Spinal cord (tissue), 10 donors: Measurements from ENCODE around the gene ST6GALNAC3. TPM values are rescaled to one million over a fixed set of nuclear protein-coding genes. Genes with fewer than 3 reads are reported as not detected.
"Not testable (repeated sequence)": the region's sequence is repeated elsewhere in the genome, so short reads cannot be mapped to it uniquely, and the experiment has no call there.

Source experiments
- DNase-seq, 6 donors: peaks; one replicate each; pipeline versions ENCODE4 v3.0.0 to v3.0.0-alpha.2; 2013 to 2015; ENCODE audit warnings: low spot score in 6 of 6, low read depth in 4 of 6
- H3K27ac ChIP-seq: one replicate; pipeline ENCODE4 v1.5.1; 2013; ENCODE audit warnings: low read depth, low read length, control low read depth
- H3K27me3 ChIP-seq: one replicate; pipeline ENCODE4 v1.6.1; 2013; ENCODE audit warnings: low read length; ENCODE audit not compliant: control insufficient read depth, insufficient read depth
- H3K36me3 ChIP-seq: one replicate; pipeline ENCODE4 v1.6.1; 2013; ENCODE audit warnings: low read length; ENCODE audit not compliant: control insufficient read depth, insufficient read depth
- H3K4me1 ChIP-seq: one replicate; pipeline ENCODE4 v1.6.1; 2013; ENCODE audit warnings: low read length; ENCODE audit not compliant: control insufficient read depth, insufficient read depth
- H3K4me3 ChIP-seq: one replicate; pipeline ENCODE4 v1.5.1; 2013; ENCODE audit warnings: low read depth, low read length, control low read depth
- H3K9me3 ChIP-seq: one replicate; pipeline ENCODE4 v1.6.1; 2013; ENCODE audit warnings: low read length; ENCODE audit not compliant: control insufficient read depth, insufficient read depth
- WGBS: methylation state at CpG from one replicate; pipeline ENCODE4 v1.1.5; 2013; ENCODE audit warnings: missing lambda C conversion rate; ENCODE audit not compliant: insufficient coverage; 5-methylcytosine and 5-hydroxymethylcytosine counted together
- polyA plus RNA-seq, 2 donors: library from polyadenylated mRNA; unstranded; fragments of 120-200 nt; gene quantifications; one replicate each; pipeline ENCODE4 v1.2.1, GENCODE V29; 2013; ENCODE audit not compliant: insufficient read length in 2 of 2
- total RNA-seq, 2 donors: library from RNA; depleted of rRNA in 1 of 2; stranded (reverse); fragments of 120-200 nt in 1 of 2; fragments of >200 nt in 1 of 2; gene quantifications; one replicate each; pipeline versions ENCODE4 v1.2.3 to v1.2.4, GENCODE V29; 2013 to 2014
- donor health status: healthy.

The ST6GALNAC3 gene
- total and polyA plus RNA-seq, 4 donors = 17.2 to 64.0 (median 26.0) TPM

DNA sequence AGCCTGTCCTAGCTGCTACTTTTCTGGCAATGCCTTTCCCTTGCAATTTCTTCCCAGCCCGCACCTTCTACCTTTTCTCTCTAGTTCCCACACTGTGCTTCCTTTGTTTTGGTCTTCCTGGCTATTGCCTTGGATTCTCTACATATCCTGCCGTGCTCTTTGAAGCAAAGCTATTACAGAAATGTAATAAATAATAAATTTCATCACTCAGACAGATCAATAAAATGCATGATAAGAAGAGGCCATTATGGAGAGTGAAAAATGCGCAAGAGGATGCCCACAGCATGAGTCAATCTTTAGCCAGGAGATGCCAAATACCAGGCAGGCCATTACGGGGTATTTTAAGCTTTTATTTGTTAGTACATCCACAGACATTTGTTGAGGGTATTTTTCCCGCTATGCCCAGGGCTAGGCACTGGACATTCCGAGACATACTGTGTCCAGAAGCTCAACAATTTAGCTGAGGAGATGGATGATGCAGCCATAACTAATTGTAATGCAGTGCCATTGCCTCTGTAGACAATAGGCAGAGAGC lies 163.6 kb downstream of the ST6GALNAC3 start:
- peaks cover 2% of the 10 kb centered on the region for H3K27me3 ChIP-seq
- no peaks in the 10 kb centered on the region for H3K36me3 ChIP-seq
- 24% methylated on average over 3 of the region's 6 CpGs for WGBS
- H3K27ac ChIP-seq = no peak overlapping the region
- DNase-seq = peak in 1 of 6 donors; percentile 60
- no peaks in the 10 kb centered on the region for H3K9me3 ChIP-seq
- H3K4me1 ChIP-seq = no peaks in the 10 kb centered on the region
- H3K4me3 ChIP-seq = no peak overlapping the region

DNA sequence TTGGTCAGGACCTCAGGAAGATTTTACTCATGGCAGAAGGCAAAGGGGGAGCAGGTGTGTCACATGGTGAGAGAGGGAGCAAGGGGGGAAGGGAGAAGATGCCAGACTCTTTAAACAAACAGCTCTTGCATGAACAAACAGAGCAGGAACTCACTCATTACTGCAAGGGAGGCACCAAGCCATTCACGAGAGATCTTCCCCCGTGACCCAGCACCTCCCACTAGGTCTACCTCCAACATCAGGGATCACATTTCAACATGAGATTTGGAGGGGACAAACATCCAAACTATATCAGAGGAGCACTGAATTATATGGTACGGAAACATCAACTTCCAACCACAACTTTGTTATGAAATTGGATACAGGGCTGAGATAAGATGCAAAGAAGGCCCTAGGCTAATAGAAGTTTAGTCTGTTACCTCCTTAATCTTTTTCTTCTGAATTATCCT lies 164.9 kb downstream of the ST6GALNAC3 start:
- Histone ChIP-seq H3K4me3 (no peak overlapping the region), H3K36me3 (no peaks in the 10 kb centered on the region)
- WGBS = no CpG with 5 or more reads among the region's 3 CpGs

DNA sequence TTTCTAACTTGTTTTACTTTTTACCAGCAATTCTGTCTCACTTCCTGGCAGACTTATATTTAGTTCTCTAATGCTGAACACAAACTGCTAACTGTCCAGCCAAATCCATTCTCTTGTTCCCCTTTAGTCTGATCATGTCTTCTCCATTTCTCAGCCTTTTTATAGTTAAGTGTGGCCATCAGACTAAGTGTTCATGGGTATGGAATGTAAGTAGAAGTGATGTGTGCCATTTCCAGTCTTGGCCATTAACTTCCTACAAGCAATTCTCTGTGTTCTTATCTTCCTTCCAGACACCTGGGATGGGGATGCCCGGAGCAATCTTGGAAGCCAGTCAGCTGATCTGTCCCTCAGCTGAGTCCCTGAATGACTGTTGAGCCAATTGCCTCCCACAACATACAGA lies 165.8 kb downstream of the ST6GALNAC3 start:
- H3K4me3 ChIP-seq = no peak overlapping the region
- peaks cover 2% of the 10 kb centered on the region for H3K27me3 ChIP-seq
- H3K4me1 ChIP-seq = no peaks in the 10 kb centered on the region
- H3K9me3 ChIP-seq = peaks cover 1% of the 10 kb centered on the region
- WGBS = 50% methylated on average over 1 of the region's 1 CpG
- no peak overlapping the region for H3K27ac ChIP-seq
- DNase-seq = no peak
- no peaks in the 10 kb centered on the region for H3K36me3 ChIP-seq

More for the DNA sequence above, 164.9 kb downstream of the ST6GALNAC3 start:
- H3K4me1 ChIP-seq = no peaks in the 10 kb centered on the region
- H3K27ac ChIP-seq = no peak overlapping the region
- DNase-seq = no peak
- H3K27me3 ChIP-seq = peaks cover 2% of the 10 kb centered on the region
- peaks cover 1% of the 10 kb centered on the region for H3K9me3 ChIP-seq

DNA sequence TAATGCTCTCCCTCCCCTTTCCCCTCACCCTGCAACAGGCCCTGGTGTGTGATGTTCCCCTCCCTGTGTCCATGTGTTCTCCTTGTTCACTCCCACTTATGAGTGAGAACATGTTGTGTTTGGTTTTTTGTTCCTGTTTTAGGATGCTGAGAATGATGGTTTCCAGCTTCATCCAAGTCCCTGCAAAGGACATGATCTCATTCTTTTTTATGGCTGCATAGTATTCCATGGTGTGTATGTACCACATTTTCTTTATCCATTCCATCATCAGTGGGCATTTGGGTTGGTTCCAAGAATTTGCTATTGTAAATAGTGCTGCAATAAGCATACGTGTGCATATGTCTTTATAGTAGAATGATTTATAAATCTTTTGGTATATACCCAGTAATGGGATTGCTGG lies 168.0 kb downstream of the ST6GALNAC3 start:
- DNase-seq, H3K4me1 ChIP-seq, H3K36me3 ChIP-seq, H3K27me3 ChIP-seq, H3K27ac ChIP-seq, H3K9me3 ChIP-seq, H3K4me3 ChIP-seq: not testable (repeated sequence)
- WGBS = no CpG with 5 or more reads among the region's 1 CpG

DNA sequence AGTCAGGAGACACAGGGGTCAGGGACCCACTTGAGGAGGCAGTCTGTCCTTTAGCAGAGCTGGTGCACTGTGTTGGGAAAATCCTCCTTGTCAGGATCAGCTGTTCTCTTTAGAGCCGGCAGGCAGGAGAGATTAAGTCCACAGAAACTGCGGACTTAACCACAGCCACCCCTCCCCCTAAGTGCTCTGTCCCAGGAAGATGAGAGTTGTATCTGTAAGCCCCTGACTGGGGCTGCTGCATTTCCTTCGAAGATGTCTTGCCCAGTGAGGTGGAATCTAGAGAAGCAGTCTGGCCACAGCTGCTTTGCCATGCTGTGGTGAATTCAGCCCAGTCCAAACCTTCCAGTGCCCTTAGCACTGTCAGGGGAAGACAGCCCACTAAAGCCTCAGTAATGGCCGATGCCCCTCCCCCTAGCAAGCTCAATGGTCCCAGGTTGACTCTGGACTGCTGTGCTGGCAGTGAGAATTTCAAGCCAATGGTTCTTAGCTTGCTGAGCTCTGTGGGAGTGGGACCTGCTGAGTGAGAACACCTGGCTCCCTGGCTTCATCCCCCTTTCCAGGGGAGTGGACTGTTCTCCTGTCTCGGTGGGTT lies 172.8 kb downstream of the ST6GALNAC3 start:
- WGBS = 75% methylated on average over 3 of the region's 5 CpGs
- Histone ChIP-seq H3K27ac (no peak overlapping the region), H3K27me3 (peaks cover 22% of the 10 kb centered on the region), H3K4me1 (no peaks in the 10 kb centered on the region), H3K9me3 (peaks cover 1% of the 10 kb centered on the region), H3K36me3 (no peaks in the 10 kb centered on the region), H3K4me3 (no peak overlapping the region)
- no peak for DNase-seq

DNA sequence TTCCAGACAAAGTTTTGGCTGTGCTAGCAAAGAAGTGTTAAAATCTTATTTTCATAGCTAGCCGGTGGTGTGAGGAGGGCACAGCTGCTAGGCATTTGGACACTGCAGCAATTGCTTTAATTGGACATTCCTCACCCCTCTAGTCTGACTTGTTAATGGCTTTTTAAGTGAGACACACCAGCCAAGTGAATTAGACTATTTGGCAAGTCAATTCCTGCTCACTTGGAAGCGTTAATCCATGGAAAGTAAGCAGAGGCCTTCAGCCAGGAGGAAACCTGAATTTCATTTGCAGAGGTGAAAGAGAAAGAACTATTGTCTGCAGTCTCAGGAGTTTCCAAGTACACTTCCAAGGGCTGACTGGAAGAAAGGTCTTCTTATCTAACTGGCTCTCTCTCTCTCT lies 175.7 kb downstream of the ST6GALNAC3 start:
- Histone ChIP-seq H3K36me3 (no peaks in the 10 kb centered on the region), H3K27me3 (peaks cover 26% of the 10 kb centered on the region), H3K27ac (no peak overlapping the region), H3K4me1 (no peaks in the 10 kb centered on the region), H3K9me3 (no peaks in the 10 kb centered on the region), H3K4me3 (no peak overlapping the region)
- peak; percentile 38 to 92 (median 54) for DNase-seq
- 50% methylated on average over 1 of the region's 2 CpGs for WGBS

DNA sequence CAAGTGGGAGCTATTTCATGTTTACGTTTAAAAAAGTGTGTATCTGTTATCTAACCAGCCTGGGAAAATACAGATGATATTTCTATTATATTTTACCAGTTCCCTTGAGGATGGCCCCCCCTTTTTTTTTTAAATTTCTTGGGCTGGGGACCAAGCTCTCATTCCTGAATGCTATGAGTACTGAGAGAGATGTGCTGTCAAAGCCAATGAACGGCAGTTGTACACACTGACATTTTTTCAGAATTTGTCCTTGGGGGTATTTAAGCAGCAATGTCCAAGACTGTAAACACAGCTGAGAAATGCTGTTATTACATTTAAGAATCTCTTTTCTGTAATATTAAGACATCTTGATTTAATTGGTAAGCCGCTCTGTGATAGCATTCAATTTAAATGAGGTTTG lies 177.9 kb downstream of the ST6GALNAC3 start:
- peaks cover 20% of the 10 kb centered on the region for H3K27me3 ChIP-seq
- no peaks in the 10 kb centered on the region for H3K4me1 ChIP-seq
- H3K36me3 ChIP-seq = no peaks in the 10 kb centered on the region
- no peak overlapping the region for H3K27ac ChIP-seq
- no peak overlapping the region for H3K4me3 ChIP-seq
- no CpG with 5 or more reads among the region's 3 CpGs for WGBS
- no peaks in the 10 kb centered on the region for H3K9me3 ChIP-seq
- no peak for DNase-seq

DNA sequence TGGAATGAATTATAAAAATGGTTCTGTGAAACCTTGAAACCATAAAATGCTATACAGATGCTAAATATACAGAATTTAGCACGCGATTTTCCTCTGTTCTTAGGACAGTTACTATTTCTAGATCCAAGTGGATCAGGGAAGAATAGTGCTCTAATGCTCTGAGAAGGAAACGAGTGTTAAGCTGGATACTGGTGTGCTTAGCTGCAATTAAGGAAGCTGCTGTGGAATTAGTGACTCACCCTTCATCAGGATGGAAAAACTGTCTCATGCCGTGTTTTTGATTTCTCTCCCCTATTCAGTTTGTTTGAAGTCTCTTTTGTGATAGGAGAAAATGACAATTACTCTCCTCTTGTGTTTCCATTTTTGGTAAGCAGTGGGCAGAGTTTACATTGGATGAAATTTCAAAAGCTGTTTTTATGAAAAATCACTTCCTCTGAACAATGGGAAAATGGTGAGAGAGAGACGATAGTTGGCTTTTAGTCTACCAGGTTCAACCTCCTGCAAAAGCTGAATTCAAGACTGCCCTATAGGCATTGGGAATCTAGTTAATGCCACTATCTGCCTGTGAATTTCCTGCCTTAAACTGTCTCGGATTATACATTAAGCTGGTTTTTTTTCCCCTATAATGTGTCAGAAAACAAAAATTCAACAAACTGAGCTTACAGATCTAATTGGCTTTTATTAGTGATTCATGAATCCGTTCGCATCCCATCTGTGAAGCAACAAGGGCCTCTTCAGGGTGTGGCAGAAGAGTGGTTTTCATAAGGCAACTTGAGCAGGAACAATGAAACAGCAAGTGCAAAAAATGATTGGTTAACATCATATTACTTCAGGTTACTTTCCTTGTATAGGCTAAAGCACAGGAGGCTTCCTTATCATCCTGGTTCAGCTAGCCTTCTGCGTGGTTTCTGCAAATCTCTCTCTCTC lies 179.8 kb downstream of the ST6GALNAC3 start:
- Histone ChIP-seq H3K4me1 (no peaks in the 10 kb centered on the region), H3K4me3 (no peak overlapping the region), H3K36me3 (no peaks in the 10 kb centered on the region), H3K9me3 (no peaks in the 10 kb centered on the region), H3K27me3 (peaks cover 9% of the 10 kb centered on the region), H3K27ac (no peak overlapping the region)
- WGBS = 92% methylated on average over 2 of the region's 9 CpGs
- no peak for DNase-seq

DNA sequence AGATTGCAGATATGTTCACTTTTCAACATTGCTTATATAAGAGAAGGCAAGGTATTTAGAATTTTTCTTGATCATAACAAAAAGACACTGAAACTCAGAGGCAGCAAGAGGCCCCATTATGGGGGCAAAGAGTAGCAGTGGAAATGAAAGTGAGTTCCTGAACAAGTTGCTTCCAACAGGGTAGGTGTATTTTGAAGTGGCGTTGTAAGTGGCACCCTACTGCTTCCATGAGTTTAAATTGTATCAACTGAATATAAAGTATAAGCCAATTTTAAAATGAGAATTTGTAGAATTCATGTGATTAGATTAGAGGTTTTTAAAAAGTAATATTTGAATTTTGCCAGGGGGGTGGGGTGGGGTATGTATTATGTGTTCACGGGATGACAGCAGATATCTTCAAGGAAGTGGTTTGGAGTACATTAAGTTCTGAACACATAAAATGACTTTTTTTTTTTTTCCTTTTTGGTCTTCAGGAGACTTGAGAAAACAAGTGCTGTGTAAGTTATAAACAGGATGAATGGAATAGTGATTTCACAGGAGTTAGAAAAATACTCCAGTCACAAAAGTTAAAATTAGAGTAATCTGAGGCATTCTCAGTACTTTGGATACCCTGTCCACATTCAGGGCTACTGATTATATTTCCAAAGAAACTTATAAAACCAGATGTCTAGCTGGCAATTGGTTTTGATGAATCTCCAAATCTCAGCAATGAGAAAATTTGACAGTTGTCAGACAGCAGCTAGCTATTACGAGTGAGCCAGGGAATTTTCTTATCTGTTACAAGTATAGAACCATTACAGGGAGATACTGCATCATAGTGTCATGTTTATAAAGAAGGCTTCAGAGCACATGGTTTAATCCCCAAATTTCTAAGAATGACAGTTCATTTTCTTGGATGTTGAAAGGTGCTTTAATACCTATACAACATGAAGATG lies 182.0 kb downstream of the ST6GALNAC3 start:
- Histone ChIP-seq H3K4me3 (no peak overlapping the region), H3K4me1 (no peaks in the 10 kb centered on the region), H3K27me3 (peaks cover 9% of the 10 kb centered on the region), H3K27ac (no peak overlapping the region), H3K9me3 (no peaks in the 10 kb centered on the region), H3K36me3 (no peaks in the 10 kb centered on the region)
- no peak for DNase-seq
- WGBS = no CpG with 5 or more reads among the region's 3 CpGs
